ENCODE measurements around the gene SUN1. TPM values are rescaled to one million over a fixed set of nuclear protein-coding genes. Genes with fewer than 3 reads are reported as not detected.

Gene SUN1
- total and polyA plus RNA-seq, 10 of the 15 experiments (the other 5 are each of a cell fraction or from before 2014, with no cell fraction given), result 27.8 to 107 (median 65.8) TPM

- DNase-seq (ENCODE audit: low read depth, low spot score) (no peak), FAIRE-seq (no peak), ATAC-seq (no peak)
- H3K9me3 ChIP-seq (replicated peaks; ENCODE audit: control insufficient read depth, insufficient read depth, low read length), result no peaks in the 10 kb centered on the region
- in situ Hi-C loops (cut with MboI), result no loop called here
- H3K36me3 ChIP-seq (ENCODE audit: control insufficient read depth in 2 of 2, insufficient read depth in 2 of 2, low read length in 1 of 2), result peaks cover 4 to 11% of the 10 kb centered on the region in 2 experiments; a peak in 3 of 4 replicates
- H3K27me3 ChIP-seq (replicated peaks in 1 of 2; ENCODE audit: control insufficient read depth in 2 of 2, insufficient read depth in 2 of 2, low read length in 1 of 2), result no peaks in the 10 kb centered on the region
- no peaks in the 10 kb centered on the region; the same call in 1 of the 2 replicates for H4K20me1 ChIP-seq (ENCODE audit: control insufficient read depth, insufficient read depth)
- peaks cover 48% of the 10 kb centered on the region for H3K79me2 ChIP-seq (ENCODE audit: control insufficient read depth, insufficient read depth, low read length)
- H3K27ac ChIP-seq (ENCODE audit: control insufficient read depth, insufficient read depth), result no peak overlapping the region
- no TSS peak for BruUV-seq (replicated peaks)
- ChIA-PET POLR2A (no interaction called here), CTCF (interaction anchor here (1.1 kb wide), 1 partner anchor 40 kb away, joined by 4 read pairs; no protein-coding TSS in a partner anchor), RAD21 (ENCODE audit: unreplicated experiment) (no interaction called here), SMC1A (ENCODE audit: uncharacterized antibody, unreplicated experiment) (interaction anchor here (0.6 to 2.5 kb wide), 4 partner anchors 16 to 191 kb away, joined by 3 to 11 read pairs (median 4); no protein-coding TSS in a partner anchor)
- no peak overlapping the region for H3K9ac ChIP-seq (ENCODE audit: control insufficient read depth, insufficient read depth, low read length)
- H3K4me3 ChIP-seq, result no peak overlapping the region
- peaks cover 27% of the 10 kb centered on the region for H3K4me1 ChIP-seq (ENCODE audit: control insufficient read depth, insufficient read depth, low read length)
- intact Hi-C loops (cut with micrococcal nuclease; ENCODE audit: unreplicated experiment), result no loop called here
- H3K4me2 ChIP-seq (ENCODE audit: control insufficient read depth, insufficient read depth), result no peak overlapping the region
- no peak overlapping the region for H2AFZ ChIP-seq (ENCODE audit: control insufficient read depth, low read depth, low read length)
- WGBS (ENCODE audit: insufficient coverage, insufficient replicate concordance, low lambda C conversion rate, missing lambda C conversion rate), result 76% methylated on average over 8 of the region's 8 CpGs
- TF ChIP-seq ZZZ3 (IDR thresholded peaks at IDR 0.05; ENCODE audit: control insufficient read depth, insufficient read length, low read depth) (no peak), SPI1 (IDR thresholded peaks at IDR 0.05; ENCODE audit: borderline replicate concordance, insufficient read depth, low read depth, low read length) (no peak), CBFB (IDR thresholded peaks at IDR 0.05; ENCODE audit: low read depth) (no peak), REST (IDR thresholded peaks at IDR 0.05; ENCODE audit: low read depth, low read length) (no peak), IRF4 (IDR thresholded peaks at IDR 0.05; ENCODE audit: low read depth, low read length) (no peak), BHLHE40 (IDR thresholded peaks at IDR 0.05; ENCODE audit: borderline replicate concordance in 1 of 2, low read depth in 2 of 2, low read length in 1 of 2) (no peak), FOXM1 (IDR thresholded peaks at IDR 0.05; ENCODE audit: low read depth, low read length) (no peak), NFXL1 (IDR thresholded peaks at IDR 0.05; ENCODE audit: borderline replicate concordance) (no peak), ATF7 (IDR thresholded peaks at IDR 0.05; ENCODE audit: low read depth) (no peak), MTA3 (IDR thresholded peaks at IDR 0.05; ENCODE audit: borderline replicate concordance, low read length) (no peak), RUNX3 (IDR thresholded peaks at IDR 0.05; ENCODE audit: low read length) (no peak), TARDBP (IDR thresholded peaks at IDR 0.05; ENCODE audit: borderline replicate concordance) (no peak)
- TF ChIP-seq, protein P1, sequence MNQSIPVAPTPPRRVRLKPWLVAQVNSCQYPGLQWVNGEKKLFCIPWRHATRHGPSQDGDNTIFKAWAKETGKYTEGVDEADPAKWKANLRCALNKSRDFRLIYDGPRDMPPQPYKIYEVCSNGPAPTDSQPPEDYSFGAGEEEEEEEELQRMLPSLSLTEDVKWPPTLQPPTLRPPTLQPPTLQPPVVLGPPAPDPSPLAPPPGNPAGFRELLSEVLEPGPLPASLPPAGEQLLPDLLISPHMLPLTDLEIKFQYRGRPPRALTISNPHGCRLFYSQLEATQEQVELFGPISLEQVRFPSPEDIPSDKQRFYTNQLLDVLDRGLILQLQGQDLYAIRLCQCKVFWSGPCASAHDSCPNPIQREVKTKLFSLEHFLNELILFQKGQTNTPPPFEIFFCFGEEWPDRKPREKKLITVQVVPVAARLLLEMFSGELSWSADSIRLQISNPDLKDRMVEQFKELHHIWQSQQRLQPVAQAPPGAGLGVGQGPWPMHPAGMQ (IDR thresholded peaks at IDR 0.05; ENCODE audit: borderline replicate concordance), result no peak
- TF ChIP-seq, protein P2, sequence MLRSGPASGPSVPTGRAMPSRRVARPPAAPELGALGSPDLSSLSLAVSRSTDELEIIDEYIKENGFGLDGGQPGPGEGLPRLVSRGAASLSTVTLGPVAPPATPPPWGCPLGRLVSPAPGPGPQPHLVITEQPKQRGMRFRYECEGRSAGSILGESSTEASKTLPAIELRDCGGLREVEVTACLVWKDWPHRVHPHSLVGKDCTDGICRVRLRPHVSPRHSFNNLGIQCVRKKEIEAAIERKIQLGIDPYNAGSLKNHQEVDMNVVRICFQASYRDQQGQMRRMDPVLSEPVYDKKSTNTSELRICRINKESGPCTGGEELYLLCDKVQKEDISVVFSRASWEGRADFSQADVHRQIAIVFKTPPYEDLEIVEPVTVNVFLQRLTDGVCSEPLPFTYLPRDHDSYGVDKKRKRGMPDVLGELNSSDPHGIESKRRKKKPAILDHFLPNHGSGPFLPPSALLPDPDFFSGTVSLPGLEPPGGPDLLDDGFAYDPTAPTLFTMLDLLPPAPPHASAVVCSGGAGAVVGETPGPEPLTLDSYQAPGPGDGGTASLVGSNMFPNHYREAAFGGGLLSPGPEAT (IDR thresholded peaks at IDR 0.05; ENCODE audit: low read depth), result no peak
These were observed 1.5 kb downstream of the SUN1 start for GRCh38 chr7:833601-834258.
